Uterus (tissue), 4 donors: ENCODE results near the gene ZNF726. TPM values are rescaled to one million over a fixed set of nuclear protein-coding genes. Genes with fewer than 3 reads are reported as not detected.
"Not testable (repeated sequence)": the region's sequence is repeated elsewhere in the genome, so short reads cannot be mapped to it uniquely, and the experiment has no call there.

ENCODE experiments used
- DNase-seq, 2 donors: peaks; one replicate each; pipeline ENCODE4 v3.0.0-alpha.2; 2019 to 2020
- H3K27ac ChIP-seq, 2 donors: fragments of 200-600 bp; sonication (generic); 1 replicate in 1 of 2; 2 replicates in 1 of 2; pipeline ENCODE4 v1.5.1; 2016 to 2018
- H3K27me3 ChIP-seq, 2 donors: fragments of 200-600 bp; sonication (generic); one replicate each; pipeline ENCODE4 v1.5.1; 2018 to 2019; ENCODE audit warnings: control low read depth in 1 of 2
- H3K36me3 ChIP-seq, 2 donors: fragments of 200-600 bp; sonication (generic); one replicate each; pipeline ENCODE4 v1.5.1; 2019; ENCODE audit warnings: control low read depth in 1 of 2
- H3K4me1 ChIP-seq, 2 donors: fragments of 200-600 bp; sonication (generic); one replicate each; pipeline ENCODE4 v1.5.1; 2018 to 2019; ENCODE audit warnings: control low read depth in 1 of 2
- H3K4me3 ChIP-seq, 2 donors: fragments of 200-600 bp; sonication (generic); 1 replicate in 1 of 2; 2 replicates in 1 of 2; pipeline ENCODE4 v1.5.1; 2018 to 2019; ENCODE audit warnings: mild to moderate bottlenecking in 1 of 2
- H3K9me3 ChIP-seq, 2 donors: fragments of 200-600 bp; sonication (generic); one replicate each; pipeline ENCODE4 v1.5.1; 2019; ENCODE audit warnings: control low read depth in 1 of 2
- CTCF ChIP-seq, 4 experiments: fragments of 200-600 bp in 2 of 4; fragments of 450-650 bp in 2 of 4; sonication (generic) in 2 of 4; IDR thresholded peaks; one replicate each; pipeline ENCODE4 v1.5.1; 2016 to 2019; ENCODE audit warnings: antibody characterized with exemption in 4 of 4, mild to moderate bottlenecking in 2 of 4, moderate library complexity in 1 of 4
- POLR2A ChIP-seq, 2 donors: fragments of 450-650 bp; IDR thresholded peaks; one replicate each; pipeline ENCODE4 v1.6.1; 2016; ENCODE audit warnings: antibody characterized with exemption in 2 of 2, mild to moderate bottlenecking in 1 of 2, moderate library complexity in 1 of 2
- intact Hi-C: fragments of 100-400 bp; cut with DNase I; formaldehyde crosslinking; loops from one replicate; pipeline ENCODE4 v1.15.1; 2023; ENCODE audit warnings: low total_unique reads
- total RNA-seq, 4 donors: library from RNA; depleted of rRNA in 3 of 4; stranded (reverse); fragments of >200 nt in 3 of 4; gene quantifications; one replicate each; pipeline versions ENCODE4 v1.1.0 to v1.2.4, GENCODE V29; 2014 to 2023
- donor health status: DM: yes; HTN: yes; CAD: no.

ZNF726 gene
- total RNA-seq, 4 donors from 2014 or later, result 0.70 to 11.3 (median 0.77) TPM; not detected in 1

- Histone ChIP-seq H3K9me3 (no peaks in the 10 kb centered on the region), H3K27me3 (no peaks in the 10 kb centered on the region), H3K4me1 (no peaks in the 10 kb centered on the region), H3K27ac (no peak overlapping the region), H3K4me3 (no peak overlapping the region), H3K36me3 (no peaks in the 10 kb centered on the region)
- intact Hi-C loops, result no loop called here
- TF ChIP-seq CTCF (IDR thresholded peaks at IDR 0.05) (no peak), POLR2A (IDR thresholded peaks at IDR 0.05) (no peak)
- no peak for DNase-seq
Observed at GRCh38 chr19:23876261-23876660, 38.4 kb upstream of the ZNF726 start.

GRCh38 chr19:23876756-23877155 lies 37.9 kb upstream of the ZNF726 start:
- H3K27me3 ChIP-seq, H3K4me1 ChIP-seq, H3K4me3 ChIP-seq, H3K36me3 ChIP-seq, intact Hi-C loops, H3K27ac ChIP-seq, DNase-seq, H3K9me3 ChIP-seq: not testable (repeated sequence)

GRCh38 chr19:23882493-23882892 lies 32.2 kb upstream of the ZNF726 start:
- DNase-seq, result no peak

GRCh38 chr19:23884363-23884762 lies 30.3 kb upstream of the ZNF726 start:
- Histone ChIP-seq H3K9me3 (no peaks in the 10 kb centered on the region), H3K27ac (no peak overlapping the region), H3K4me3 (no peak overlapping the region), H3K4me1 (no peaks in the 10 kb centered on the region), H3K27me3 (no peaks in the 10 kb centered on the region), H3K36me3 (no peaks in the 10 kb centered on the region)
- no peak for DNase-seq
- TF ChIP-seq POLR2A (IDR thresholded peaks at IDR 0.05) (no peak), CTCF (IDR thresholded peaks at IDR 0.05) (no peak)
- intact Hi-C loops, result no loop called here

More at GRCh38 chr19:23882493-23882892, 32.2 kb upstream of the ZNF726 start:
- intact Hi-C loops, result no loop called here
- Histone ChIP-seq H3K4me1 (no peaks in the 10 kb centered on the region), H3K27me3 (no peaks in the 10 kb centered on the region), H3K4me3 (no peak overlapping the region), H3K9me3 (no peaks in the 10 kb centered on the region), H3K36me3 (no peaks in the 10 kb centered on the region), H3K27ac (no peak overlapping the region)
- TF ChIP-seq POLR2A (IDR thresholded peaks at IDR 0.05) (no peak), CTCF (IDR thresholded peaks at IDR 0.05) (no peak)

GRCh38 chr19:23887642-23888041 lies 27.0 kb upstream of the ZNF726 start:
- DNase-seq, result no peak
- H3K4me1 ChIP-seq, result no peaks in the 10 kb centered on the region
- no peaks in the 10 kb centered on the region for H3K36me3 ChIP-seq
- intact Hi-C loops, result no loop called here
- no peak overlapping the region for H3K4me3 ChIP-seq
- H3K9me3 ChIP-seq, result no peaks in the 10 kb centered on the region
- no peak overlapping the region for H3K27ac ChIP-seq
- TF ChIP-seq POLR2A (IDR thresholded peaks at IDR 0.05) (no peak), CTCF (IDR thresholded peaks at IDR 0.05) (no peak)
- no peaks in the 10 kb centered on the region for H3K27me3 ChIP-seq

GRCh38 chr19:23896096-23896495 lies 18.6 kb upstream of the ZNF726 start:
- H3K4me3 ChIP-seq, intact Hi-C loops, H3K27ac ChIP-seq, H3K4me1 ChIP-seq, H3K36me3 ChIP-seq, DNase-seq, H3K9me3 ChIP-seq, H3K27me3 ChIP-seq: not testable (repeated sequence)
